Esophagus muscularis mucosa (tissue), 4 donors: ENCODE measurements around the gene ITPKB. TPM values are rescaled to one million over a fixed set of nuclear protein-coding genes. Genes with fewer than 3 reads are reported as not detected.

ENCODE experiments used
- DNase-seq: peaks from one replicate; pipeline ENCODE4 v3.0.0-alpha.2; 2017; ENCODE audit errors: extremely low spot score
- H3K27ac ChIP-seq, 4 donors: fragments of 200-600 bp; sonication (generic); replicated peaks in 1 of 4; 1 replicate in 3 of 4; 2 replicates in 1 of 4; pipeline ENCODE4 v1.5.1; 2016 to 2019; ENCODE audit warnings: mild to moderate bottlenecking in 1 of 4
- H3K27me3 ChIP-seq, 4 donors: fragments of 200-600 bp; sonication (generic); one replicate each; pipeline versions ENCODE4 v1.5.1 to v1.6.0; 2016 to 2019
- H3K36me3 ChIP-seq, 4 donors: fragments of 200-600 bp; sonication (generic); one replicate each; pipeline ENCODE4 v1.5.1; 2016 to 2019
- H3K4me1 ChIP-seq, 4 donors: fragments of 200-600 bp; sonication (generic); one replicate each; pipeline ENCODE4 v1.5.1; 2016 to 2019
- H3K4me3 ChIP-seq, 4 donors: fragments of 200-600 bp; sonication (generic); 1 replicate in 2 of 4; 2 replicates in 2 of 4; pipeline ENCODE4 v1.5.1; 2016 to 2019; ENCODE audit warnings: mild to moderate bottlenecking in 4 of 4, moderate library complexity in 1 of 4
- H3K9me3 ChIP-seq, 4 donors: fragments of 200-600 bp; sonication (generic); 1 replicate in 3 of 4; 2 replicates in 1 of 4; pipeline ENCODE4 v1.5.1; 2016 to 2019
- CTCF ChIP-seq, 3 experiments: fragments of 200-600 bp in 2 of 3; fragments of 450-650 bp in 1 of 3; sonication (generic) in 2 of 3; IDR thresholded peaks; one replicate each; pipeline ENCODE4 v1.5.1; 2017 to 2019; ENCODE audit warnings: antibody characterized with exemption in 3 of 3, mild to moderate bottlenecking in 2 of 3, moderate library complexity in 1 of 3
- EP300 ChIP-seq: sonication (generic); formaldehyde crosslinking; IDR thresholded peaks from one replicate; pipeline ENCODE4 v1.6.1; 2017; ENCODE audit warnings: antibody characterized with exemption
- POLR2A ChIP-seq: fragments of 450-650 bp; IDR thresholded peaks from one replicate; pipeline ENCODE4 v1.6.1; 2017; ENCODE audit warnings: antibody characterized with exemption, moderate library complexity, mild to moderate bottlenecking, low read depth
- POLR2AphosphoS5 ChIP-seq, 2 donors: sonication (generic); formaldehyde crosslinking; IDR thresholded peaks; one replicate each; pipeline ENCODE4 v1.6.1; 2017; ENCODE audit warnings: antibody characterized with exemption in 2 of 2
- WGBS: methylation state at CpG from one replicate; pipeline ENCODE4 v1.1.5; 2018; 5-methylcytosine and 5-hydroxymethylcytosine counted together
- intact Hi-C: fragments of 100-400 bp; cut with DNase I; formaldehyde crosslinking; loops from one replicate; pipeline ENCODE4 v1.15.1; 2023
- total RNA-seq, 4 donors: library from RNA; depleted of rRNA; stranded (reverse); fragments of >200 nt; gene quantifications; one replicate each; pipeline versions ENCODE4 v1.1.0 to v1.2.1, GENCODE V29; 2016

Gene ITPKB
- total RNA-seq, 4 donors from 2014 or later, result 71.1 to 156 (median 116) TPM

DNA sequence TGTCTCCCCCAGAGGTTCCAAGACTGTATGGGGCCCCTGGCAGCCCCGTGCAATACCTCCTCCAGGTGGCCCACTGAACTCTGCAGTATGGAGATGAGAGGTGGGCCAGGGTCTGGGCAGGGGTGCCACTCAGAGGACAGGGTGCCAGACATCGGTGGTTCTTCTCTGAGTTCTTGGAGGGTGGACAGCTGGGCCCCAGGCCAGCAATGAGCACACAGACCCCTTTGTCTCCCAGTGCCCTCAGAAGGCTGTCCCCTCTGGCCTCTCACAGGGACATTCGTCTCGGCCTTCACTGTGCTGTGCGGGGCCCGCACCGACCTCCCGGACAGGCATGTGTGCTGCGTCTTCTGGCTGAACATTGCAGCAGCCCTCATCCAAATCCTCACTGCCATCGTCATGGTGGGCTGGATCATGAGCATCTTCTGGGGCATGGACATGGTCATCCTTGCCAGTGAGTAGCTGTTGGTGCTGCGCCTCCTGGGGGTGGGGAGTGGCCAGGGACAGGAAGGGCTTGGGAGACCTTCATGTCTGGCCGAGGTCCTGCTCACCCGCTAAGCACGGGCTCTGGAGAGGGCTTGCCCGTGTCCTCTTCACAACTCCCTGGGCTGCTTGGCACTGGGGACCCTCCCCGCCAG is 142.4 kb downstream of the ITPKB start:
- H3K36me3 ChIP-seq, result no peaks in the 10 kb centered on the region
- H3K4me1 ChIP-seq, result peaks cover 0 to 4% (median 0%) of the 10 kb centered on the region in 4 donors
- peaks cover 0 to 5% (median 0%) of the 10 kb centered on the region in 4 donors for H3K9me3 ChIP-seq
- DNase-seq, result no peak
- 83% methylated on average over 11 of the region's 16 CpGs for WGBS
- H3K4me3 ChIP-seq, result no peak overlapping the region
- TF ChIP-seq POLR2A (no peak), EP300 (no peak), POLR2AphosphoS5 (IDR thresholded peaks at IDR 0.05) (no peak), CTCF (IDR thresholded peaks at IDR 0.05) (no peak)
- H3K27me3 ChIP-seq, result no peaks in the 10 kb centered on the region
- H3K27ac ChIP-seq, result no peak overlapping the region
- intact Hi-C loops, result no loop called here

GRCh38 chr1:226593541-226593940 is 145.5 kb downstream of the ITPKB start:
- 94% methylated on average over 8 of the region's 8 CpGs for WGBS
- intact Hi-C loops, result no loop called here
- no peak for DNase-seq

GRCh38 chr1:226590614-226591013 is 148.5 kb downstream of the ITPKB start:
- Histone ChIP-seq H3K36me3 (no peaks in the 10 kb centered on the region), H3K4me3 (no peak overlapping the region), H3K27me3 (no peaks in the 10 kb centered on the region), H3K9me3 (peaks cover 0 to 4% (median 0%) of the 10 kb centered on the region in 4 donors), H3K27ac (no peak overlapping the region), H3K4me1 (peaks cover 0 to 16% (median 10%) of the 10 kb centered on the region in 4 donors)
- no peak for DNase-seq
- intact Hi-C loops, result no loop called here
- TF ChIP-seq CTCF (IDR thresholded peaks at IDR 0.05) (no peak), POLR2A (no peak), EP300 (no peak), POLR2AphosphoS5 (IDR thresholded peaks at IDR 0.05) (no peak)
- WGBS, result 98% methylated on average over 7 of the region's 7 CpGs

More at GRCh38 chr1:226593541-226593940, 145.5 kb downstream of the ITPKB start:
- H3K4me1 ChIP-seq, result peaks cover 0 to 9% (median 7%) of the 10 kb centered on the region in 4 donors
- H3K9me3 ChIP-seq, result peaks cover 0 to 5% (median 0%) of the 10 kb centered on the region in 4 donors
- no peaks in the 10 kb centered on the region for H3K36me3 ChIP-seq
- H3K27ac ChIP-seq, result no peak overlapping the region
- no peaks in the 10 kb centered on the region for H3K27me3 ChIP-seq
- H3K4me3 ChIP-seq, result no peak overlapping the region
- TF ChIP-seq POLR2AphosphoS5 (IDR thresholded peaks at IDR 0.05) (no peak), POLR2A (no peak), CTCF (IDR thresholded peaks at IDR 0.05) (no peak), EP300 (no peak)

GRCh38 chr1:226589008-226589733 is 149.9 kb downstream of the ITPKB start:
- peak overlapping the region; percentile 40 to 70 (median 48) for H3K27ac ChIP-seq
- H3K9me3 ChIP-seq, result no peaks in the 10 kb centered on the region
- DNase-seq, result no peak
- H3K27me3 ChIP-seq, result no peaks in the 10 kb centered on the region
- no peak overlapping the region for H3K4me3 ChIP-seq
- no peaks in the 10 kb centered on the region for H3K36me3 ChIP-seq
- 41% methylated on average over 10 of the region's 11 CpGs for WGBS
- peaks cover 0 to 16% (median 10%) of the 10 kb centered on the region in 4 donors for H3K4me1 ChIP-seq
- TF ChIP-seq POLR2A (no peak), CTCF (IDR thresholded peaks at IDR 0.05) (no peak), EP300 (no peak), POLR2AphosphoS5 (IDR thresholded peaks at IDR 0.05) (no peak)
- intact Hi-C loops, result no loop called here
